DMS114 treated with DMSO at 0.1 percent for 48 hours (cell line): ENCODE results near the gene DBX2.
"Not testable (repeated sequence)": the region's sequence is repeated elsewhere in the genome, so short reads cannot be mapped to it uniquely, and the experiment has no call there.

Experiments used
- DNase-seq: peaks from one replicate; lab custom pipeline; 2025; ENCODE audit not compliant: unreplicated experiment; lab: John Stamatoyannopoulos, UW

Gene DBX2

GRCh38 chr12:45012749-45013148, 38.1 kb downstream of the DBX2 start:
- no peak for DNase-seq

- DNase-seq: no peak
Measured at GRCh38 chr12:45010059-45010458, 40.8 kb downstream of the DBX2 start.

GRCh38 chr12:45008211-45008610, 42.7 kb downstream of the DBX2 start:
- no peak for DNase-seq

GRCh38 chr12:44999355-44999754, 51.5 kb downstream of the DBX2 start:
- DNase-seq: no peak

- DNase-seq: no peak
Measured at GRCh38 chr12:44993161-44993560, 57.7 kb downstream of the DBX2 start.

GRCh38 chr12:44984863-44985262, 66.0 kb downstream of the DBX2 start:
- DNase-seq: not testable (repeated sequence)

GRCh38 chr12:44979918-44980317, 71.0 kb downstream of the DBX2 start:
- no peak for DNase-seq

- DNase-seq: no peak
Measured at GRCh38 chr12:44976246-44976645, 74.7 kb downstream of the DBX2 start.

GRCh38 chr12:44972746-44973421, 78.0 kb downstream of the DBX2 start:
- peak; percentile 16 for DNase-seq

GRCh38 chr12:44968965-44969364, 81.9 kb downstream of the DBX2 start:
- no peak for DNase-seq
